Measurements from ENCODE around the gene TNFAIP8L1.
"Not testable (repeated sequence)": the region's sequence is repeated elsewhere in the genome, so short reads cannot be mapped to it uniquely, and the experiment has no call there.

Gene TNFAIP8L1

DNA sequence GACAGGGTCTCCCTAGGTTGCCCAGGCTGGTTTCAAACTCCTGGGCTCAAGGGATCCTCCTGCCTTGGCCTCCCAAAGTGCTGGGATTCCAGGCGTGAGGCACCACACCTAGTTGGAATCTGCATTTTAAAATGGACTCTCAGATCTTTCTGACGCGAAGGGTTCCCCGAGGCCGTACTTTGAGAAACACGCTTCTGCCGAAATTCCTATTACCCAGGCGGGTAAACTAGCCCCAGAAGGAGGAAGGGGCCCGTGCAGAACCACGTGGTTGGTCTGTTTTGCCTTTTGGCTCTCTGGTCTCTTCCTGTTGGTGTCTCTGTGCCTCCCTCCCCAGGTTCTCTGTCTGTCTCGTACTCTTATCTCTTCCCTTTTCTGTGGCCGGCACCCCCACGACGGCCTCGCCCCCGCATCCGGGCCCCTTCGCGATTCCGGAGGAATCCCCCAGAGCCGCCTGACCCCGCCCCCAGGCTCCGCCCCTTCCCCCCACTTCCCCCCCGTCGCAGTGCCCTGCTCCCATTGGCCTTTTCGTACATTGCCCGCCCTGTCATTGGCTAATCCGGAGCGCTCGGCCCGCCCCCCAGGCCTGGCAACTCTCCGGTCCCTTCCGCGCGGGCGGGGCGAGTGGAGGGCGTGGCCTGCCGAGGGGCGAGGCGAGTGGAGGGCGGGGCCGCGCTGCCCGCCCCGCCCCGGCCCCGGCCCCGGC is at the start of gene TNFAIP8L1:
Gene TNFAIP8L1, plus strand, starts transcription at position 689 of the 703 bp plus-strand sequence. CDS start 12,354 bp downstream, outside the sequence.
- H3K4me3 ChIP-seq (ENCODE audit: low read depth in 1 of 2, low read length in 2 of 2), result peak within 1 kb of the TSS; percentile 79 to 83
- H3K27me3 ChIP-seq (ENCODE audit: low read depth, low read length), result peaks cover 3% of the 10 kb centered on the region
- H3K9me3 ChIP-seq (ENCODE audit: control insufficient read depth in 1 of 2, low read length in 2 of 2), result no peaks in the 10 kb centered on the region
- H3K4me1 ChIP-seq (ENCODE audit: control insufficient read depth in 1 of 2, insufficient read depth in 2 of 2, low read length in 2 of 2), result peaks cover 4 to 37% of the 10 kb centered on the region in 2 donors
- peak within 1 kb of the TSS; percentile 80 for H3K27ac ChIP-seq (ENCODE audit: low read length)
- no peaks in the 10 kb centered on the region for H3K36me3 ChIP-seq (ENCODE audit: control insufficient read depth in 1 of 2, insufficient read depth in 2 of 2, low read length in 2 of 2)

DNA sequence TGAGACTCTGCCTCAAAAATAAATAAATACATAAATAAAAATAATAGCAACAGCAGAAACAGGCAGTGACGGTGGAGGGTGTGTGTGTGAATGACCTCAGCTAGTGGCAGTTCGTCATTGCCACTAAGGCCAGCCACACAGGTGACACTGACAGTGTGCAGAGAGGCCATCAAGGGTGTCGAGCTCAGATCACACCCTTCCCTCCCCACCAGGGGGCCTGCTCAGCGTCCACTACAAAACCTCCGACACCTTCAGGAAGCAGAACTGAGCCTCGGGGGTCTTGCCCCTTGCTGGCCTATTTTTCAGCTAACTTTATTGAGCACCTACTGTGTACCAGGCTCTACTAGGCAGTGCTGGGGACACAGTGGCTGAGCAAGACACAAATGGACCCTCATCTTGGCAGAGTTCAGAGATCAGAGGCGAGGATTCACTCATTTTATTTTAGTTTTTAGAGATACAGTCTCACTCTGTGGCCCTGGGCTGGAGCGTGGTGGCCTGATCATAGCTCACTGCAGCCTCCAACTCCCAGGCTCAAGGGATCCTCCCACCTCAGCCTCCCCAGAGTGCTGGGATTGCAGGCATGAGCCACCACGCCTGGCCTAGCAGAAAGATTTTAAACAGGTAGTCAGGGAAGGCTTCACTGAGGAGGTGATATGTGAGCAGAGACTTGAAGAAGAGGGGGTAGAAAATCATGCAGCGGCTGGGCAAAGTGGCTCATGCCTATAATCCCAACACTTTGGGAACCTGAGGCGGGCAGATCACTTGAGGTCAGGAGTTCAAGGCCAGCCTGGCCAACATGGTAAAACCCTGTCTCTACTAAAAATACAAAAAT is 49.5 kb upstream of the TNFAIP8L1 start:
- Histone ChIP-seq H3K4me1 (ENCODE audit: control insufficient read depth in 1 of 2, insufficient read depth in 2 of 2, low read length in 2 of 2) (peaks cover 0 to 3% of the 10 kb centered on the region in 2 donors), H3K4me3 (ENCODE audit: low read depth in 1 of 2, low read length in 2 of 2) (no peak overlapping the region), H3K9me3 (ENCODE audit: control insufficient read depth in 1 of 2, low read length in 2 of 2) (no peaks in the 10 kb centered on the region), H3K27ac (ENCODE audit: low read length) (no peak overlapping the region), H3K27me3 (ENCODE audit: low read depth, low read length) (peaks cover 19% of the 10 kb centered on the region), H3K36me3 (ENCODE audit: control insufficient read depth in 1 of 2, insufficient read depth in 2 of 2, low read length in 2 of 2) (no peaks in the 10 kb centered on the region)

DNA sequence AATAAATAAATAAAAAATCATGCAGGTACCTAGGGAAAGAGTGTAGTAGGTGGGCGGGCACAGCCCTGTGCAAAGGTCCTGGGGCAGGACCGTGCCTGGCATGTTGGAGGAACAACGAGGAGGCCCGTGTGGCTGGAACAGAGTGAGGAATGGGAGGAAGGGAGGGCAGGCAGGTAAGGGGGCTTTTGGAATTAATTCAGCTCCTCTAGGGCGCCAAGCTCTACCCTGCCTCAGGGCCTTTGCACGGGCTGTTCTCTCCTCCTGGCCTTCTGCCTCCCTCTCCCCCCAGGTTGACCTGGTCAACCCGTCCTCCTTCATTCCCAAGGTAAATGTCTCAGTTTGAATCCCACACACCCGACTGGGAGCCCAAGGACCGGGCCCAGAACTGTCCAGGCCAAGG is 48.8 kb upstream of the TNFAIP8L1 start:
- Histone ChIP-seq H3K4me1 (ENCODE audit: control insufficient read depth in 1 of 2, insufficient read depth in 2 of 2, low read length in 2 of 2) (no peaks in the 10 kb centered on the region), H3K4me3 (ENCODE audit: low read depth in 1 of 2, low read length in 2 of 2) (no peak overlapping the region), H3K9me3 (ENCODE audit: control insufficient read depth in 1 of 2, low read length in 2 of 2) (no peaks in the 10 kb centered on the region), H3K27me3 (ENCODE audit: low read depth, low read length) (peaks cover 12% of the 10 kb centered on the region), H3K36me3 (ENCODE audit: control insufficient read depth in 1 of 2, insufficient read depth in 2 of 2, low read length in 2 of 2) (no peaks in the 10 kb centered on the region), H3K27ac (ENCODE audit: low read length) (no peak overlapping the region)

DNA sequence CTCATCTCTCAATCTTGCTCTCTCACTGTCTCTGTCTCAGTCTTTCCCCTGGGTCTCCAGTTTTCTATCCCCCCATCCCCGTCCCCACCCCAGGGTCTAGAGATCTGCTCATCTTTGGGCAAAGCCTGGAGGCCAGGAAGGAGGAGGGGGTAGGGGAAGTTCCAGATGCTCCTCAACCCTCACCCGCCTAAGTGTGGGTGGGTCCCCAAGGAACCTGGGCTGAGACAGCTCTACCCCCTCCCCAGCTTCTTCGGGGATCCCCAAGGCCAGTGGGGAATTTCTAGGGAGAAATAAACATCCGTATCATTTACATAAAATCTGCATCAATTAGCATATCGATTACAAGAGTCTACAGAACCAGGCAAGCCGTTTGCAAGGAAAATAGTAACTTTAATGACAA is 48.0 kb upstream of the TNFAIP8L1 start:
- Histone ChIP-seq H3K27me3 (ENCODE audit: low read depth, low read length) (peaks cover 7% of the 10 kb centered on the region), H3K4me1 (ENCODE audit: control insufficient read depth in 1 of 2, insufficient read depth in 2 of 2, low read length in 2 of 2) (no peaks in the 10 kb centered on the region), H3K4me3 (ENCODE audit: low read depth in 1 of 2, low read length in 2 of 2) (no peak overlapping the region), H3K27ac (ENCODE audit: low read length) (no peak overlapping the region), H3K9me3 (ENCODE audit: control insufficient read depth in 1 of 2, low read length in 2 of 2) (no peaks in the 10 kb centered on the region), H3K36me3 (ENCODE audit: control insufficient read depth in 1 of 2, insufficient read depth in 2 of 2, low read length in 2 of 2) (no peaks in the 10 kb centered on the region)

DNA sequence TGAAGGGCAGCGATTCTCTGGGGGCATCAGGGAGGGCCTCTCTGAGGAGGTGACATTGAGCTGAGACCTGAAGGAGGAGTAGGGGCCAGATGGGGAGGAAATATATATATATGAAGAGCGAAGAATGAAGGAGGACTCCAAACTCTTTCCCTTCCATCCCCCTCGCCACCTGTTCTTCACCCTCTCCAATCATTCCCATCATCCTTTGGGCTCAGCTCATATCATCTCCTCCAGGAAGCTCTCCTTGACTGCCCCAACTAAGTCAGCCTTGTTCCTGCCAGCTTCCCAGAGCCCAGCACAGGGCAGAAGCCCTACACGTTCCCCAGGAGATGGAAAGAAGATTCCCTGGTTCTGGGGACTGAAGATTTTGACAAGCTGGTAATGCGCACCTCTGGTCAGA is 46.9 kb upstream of the TNFAIP8L1 start:
- H3K4me1 ChIP-seq (ENCODE audit: control insufficient read depth in 1 of 2, insufficient read depth in 2 of 2, low read length in 2 of 2), result peaks cover 0 to 3% of the 10 kb centered on the region in 2 donors
- no peaks in the 10 kb centered on the region for H3K36me3 ChIP-seq (ENCODE audit: control insufficient read depth in 1 of 2, insufficient read depth in 2 of 2, low read length in 2 of 2)
- no peak overlapping the region for H3K4me3 ChIP-seq (ENCODE audit: low read depth in 1 of 2, low read length in 2 of 2)
- H3K27me3 ChIP-seq (ENCODE audit: low read depth, low read length), result peaks cover 8% of the 10 kb centered on the region
- H3K9me3 ChIP-seq (ENCODE audit: control insufficient read depth in 1 of 2, low read length in 2 of 2), result no peaks in the 10 kb centered on the region
- no peak overlapping the region for H3K27ac ChIP-seq (ENCODE audit: low read length)

DNA sequence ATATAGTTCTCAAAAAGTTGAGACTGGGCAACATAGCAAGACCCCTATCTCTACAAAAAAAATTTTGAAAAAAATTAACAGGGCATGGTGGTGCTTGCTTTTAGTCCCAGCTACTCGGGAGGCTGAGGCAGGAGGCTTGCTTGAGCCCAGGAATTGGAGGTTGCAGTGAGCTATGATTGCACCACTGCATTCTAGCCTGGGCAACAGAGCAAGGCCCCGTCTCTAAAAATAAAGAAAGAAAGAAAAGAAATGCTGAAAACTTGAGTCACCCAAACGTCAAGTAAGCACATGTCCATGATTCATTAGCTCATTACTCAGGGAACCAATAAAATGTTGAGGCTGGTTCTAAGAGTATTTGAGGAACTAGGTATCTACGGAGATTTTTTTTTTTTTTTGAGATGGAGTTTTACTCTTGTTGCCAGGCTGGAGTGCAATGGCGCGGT is 45.9 kb upstream of the TNFAIP8L1 start:
- no peak overlapping the region for H3K27ac ChIP-seq (ENCODE audit: low read length)
- H3K4me3 ChIP-seq (ENCODE audit: low read depth in 1 of 2, low read length in 2 of 2), result no peak overlapping the region
- no peaks in the 10 kb centered on the region for H3K36me3 ChIP-seq (ENCODE audit: control insufficient read depth in 1 of 2, insufficient read depth in 2 of 2, low read length in 2 of 2)
- H3K9me3 ChIP-seq (ENCODE audit: control insufficient read depth in 1 of 2, low read length in 2 of 2), result no peaks in the 10 kb centered on the region
- peaks cover 0 to 10% of the 10 kb centered on the region in 2 donors for H3K4me1 ChIP-seq (ENCODE audit: control insufficient read depth in 1 of 2, insufficient read depth in 2 of 2, low read length in 2 of 2)
- H3K27me3 ChIP-seq (ENCODE audit: low read depth, low read length), result peaks cover 11% of the 10 kb centered on the region

DNA sequence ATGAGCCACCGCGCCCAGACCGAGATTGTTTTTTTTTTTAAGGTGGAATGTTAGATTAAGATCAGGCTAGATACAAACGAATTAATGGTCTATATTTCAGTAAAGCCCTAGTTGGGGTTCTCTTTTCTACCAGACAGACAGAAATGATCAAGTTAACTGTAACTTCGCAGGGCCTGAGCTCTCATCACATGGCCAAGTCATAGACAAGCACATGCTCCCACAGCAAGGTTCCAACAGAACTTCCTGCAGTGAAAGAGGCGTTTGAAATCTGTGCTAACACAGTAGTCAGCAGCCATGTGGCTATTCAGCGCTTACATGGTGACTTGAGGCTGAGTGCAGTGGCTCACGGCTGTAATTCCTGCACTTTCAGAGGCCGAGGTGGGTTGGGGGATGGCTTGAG is 45.1 kb upstream of the TNFAIP8L1 start:
- Histone ChIP-seq H3K36me3 (ENCODE audit: control insufficient read depth in 1 of 2, insufficient read depth in 2 of 2, low read length in 2 of 2) (no peaks in the 10 kb centered on the region), H3K4me3 (ENCODE audit: low read depth in 1 of 2, low read length in 2 of 2) (no peak overlapping the region), H3K4me1 (ENCODE audit: control insufficient read depth in 1 of 2, insufficient read depth in 2 of 2, low read length in 2 of 2) (peaks cover 0 to 12% of the 10 kb centered on the region in 2 donors), H3K27me3 (ENCODE audit: low read depth, low read length) (peaks cover 19% of the 10 kb centered on the region), H3K9me3 (ENCODE audit: control insufficient read depth in 1 of 2, low read length in 2 of 2) (no peaks in the 10 kb centered on the region), H3K27ac (ENCODE audit: low read length) (no peak overlapping the region)

DNA sequence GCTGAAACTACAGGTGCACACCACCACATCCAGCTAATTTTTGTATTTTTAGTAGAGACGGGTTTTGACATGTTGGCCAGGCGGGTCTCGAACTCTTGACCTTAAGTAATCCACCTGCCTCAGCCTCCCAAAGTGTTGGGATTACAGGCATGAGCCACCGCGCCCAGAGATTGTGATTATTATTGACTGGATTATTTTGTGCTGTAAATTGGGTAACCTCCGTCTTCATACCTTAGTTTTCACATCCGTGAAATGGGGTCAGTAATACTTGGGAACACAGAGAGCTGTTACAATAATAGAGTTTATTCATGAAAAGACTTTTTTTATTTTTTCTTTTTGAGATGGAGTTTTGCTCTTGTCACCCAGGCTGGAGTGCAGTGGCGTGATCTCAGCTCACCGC is 44.2 kb upstream of the TNFAIP8L1 start:
- not testable (repeated sequence) for H3K4me3 ChIP-seq (ENCODE audit: low read depth in 1 of 2, low read length in 2 of 2); H3K36me3 ChIP-seq (ENCODE audit: control insufficient read depth in 1 of 2, insufficient read depth in 2 of 2, low read length in 2 of 2); H3K9me3 ChIP-seq (ENCODE audit: control insufficient read depth in 1 of 2, low read length in 2 of 2); H3K27ac ChIP-seq (ENCODE audit: low read length)
- H3K27me3 ChIP-seq (ENCODE audit: low read depth, low read length), result peaks cover 25% of the 10 kb centered on the region
- peaks cover 0 to 12% of the 10 kb centered on the region in 2 donors for H3K4me1 ChIP-seq (ENCODE audit: control insufficient read depth in 1 of 2, insufficient read depth in 2 of 2, low read length in 2 of 2)

DNA sequence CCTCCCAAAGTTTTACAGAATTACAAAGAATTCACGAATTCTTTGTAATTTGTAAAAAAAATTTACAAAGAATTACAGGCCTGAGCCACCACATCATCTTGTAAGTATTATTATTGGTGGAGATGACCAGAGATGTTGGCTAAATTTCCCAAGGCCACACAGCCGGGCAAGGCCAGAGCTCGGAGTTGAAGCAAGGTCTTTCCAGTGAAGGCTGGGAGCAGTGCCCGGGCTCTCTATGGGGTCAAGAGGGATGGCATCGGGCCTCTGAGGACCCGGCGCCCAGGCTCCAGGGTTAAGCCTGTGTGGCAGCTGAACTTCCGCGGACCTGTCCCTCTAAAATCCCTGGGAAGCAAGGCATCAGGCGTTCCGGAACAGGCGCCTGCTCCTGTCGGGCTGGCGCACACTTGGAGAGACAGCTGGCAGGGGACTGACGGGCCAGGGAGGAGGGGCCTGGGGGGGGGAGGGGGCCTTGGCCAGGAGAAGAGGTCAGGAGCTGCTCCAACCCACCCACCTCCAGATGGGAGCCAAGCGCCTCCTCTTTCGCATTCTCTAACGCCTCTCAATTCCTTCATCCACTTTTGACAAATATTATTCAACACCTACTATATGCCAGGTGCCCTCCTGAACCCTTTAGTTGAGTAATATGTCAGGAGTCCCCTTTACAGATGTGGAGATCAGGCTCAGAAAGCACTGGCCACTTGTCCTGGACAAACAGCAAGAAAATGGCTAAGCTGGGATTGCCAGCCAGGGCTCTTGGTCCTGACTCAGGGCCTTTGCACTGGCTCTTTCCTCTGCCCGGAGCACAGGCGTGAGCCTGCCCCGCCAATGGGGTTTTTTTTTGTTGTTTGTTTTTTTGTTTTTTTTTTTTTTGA is 43.0 kb upstream of the TNFAIP8L1 start:
- no peak overlapping the region for H3K27ac ChIP-seq (ENCODE audit: low read length)
- peaks cover 21% of the 10 kb centered on the region for H3K27me3 ChIP-seq (ENCODE audit: low read depth, low read length)
- no peak overlapping the region for H3K4me3 ChIP-seq (ENCODE audit: low read depth in 1 of 2, low read length in 2 of 2)
- peaks cover 0 to 12% of the 10 kb centered on the region in 2 donors for H3K4me1 ChIP-seq (ENCODE audit: control insufficient read depth in 1 of 2, insufficient read depth in 2 of 2, low read length in 2 of 2)
- no peaks in the 10 kb centered on the region for H3K36me3 ChIP-seq (ENCODE audit: control insufficient read depth in 1 of 2, insufficient read depth in 2 of 2, low read length in 2 of 2)
- H3K9me3 ChIP-seq (ENCODE audit: control insufficient read depth in 1 of 2, low read length in 2 of 2), result no peaks in the 10 kb centered on the region

DNA sequence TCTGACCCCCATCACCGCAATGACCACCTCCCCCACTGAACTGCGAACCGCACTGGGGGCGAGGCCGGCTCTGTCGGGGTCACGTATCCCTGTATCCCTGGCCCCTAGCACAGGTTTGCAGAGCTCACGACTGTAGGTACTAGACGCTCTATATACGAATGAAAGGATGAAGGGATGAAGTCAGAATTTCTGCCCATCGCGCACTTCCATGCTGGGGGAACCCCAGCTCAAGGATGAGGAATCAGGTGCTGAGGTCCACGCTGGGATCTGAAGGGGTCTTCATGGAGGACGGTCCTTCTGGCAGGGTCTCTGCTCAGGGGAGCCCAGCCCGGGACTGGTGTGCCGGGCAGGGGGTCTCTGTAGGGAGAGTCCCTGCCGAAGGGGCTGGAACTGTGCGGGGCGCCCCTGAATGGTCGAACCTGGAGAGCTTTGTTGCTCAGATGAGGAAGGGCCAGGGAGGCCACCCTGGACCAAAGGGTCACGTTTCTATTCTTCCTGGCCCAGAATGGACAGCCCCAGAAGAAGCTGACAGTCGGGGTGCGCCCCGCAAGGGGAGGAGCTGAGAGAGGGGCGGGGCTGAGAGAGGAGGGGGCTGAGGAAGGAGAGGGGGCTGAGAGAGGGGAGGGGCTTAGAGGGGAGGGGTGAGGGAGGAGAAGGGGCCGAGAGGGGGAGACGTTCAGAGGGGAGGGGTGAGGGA is 41.9 kb upstream of the TNFAIP8L1 start:
- Histone ChIP-seq H3K4me3 (ENCODE audit: low read depth in 1 of 2, low read length in 2 of 2) (no peak overlapping the region), H3K4me1 (ENCODE audit: control insufficient read depth in 1 of 2, insufficient read depth in 2 of 2, low read length in 2 of 2) (peaks cover 0 to 12% of the 10 kb centered on the region in 2 donors), H3K9me3 (ENCODE audit: control insufficient read depth in 1 of 2, low read length in 2 of 2) (no peaks in the 10 kb centered on the region), H3K27ac (ENCODE audit: low read length) (no peak overlapping the region), H3K27me3 (ENCODE audit: low read depth, low read length) (peaks cover 25% of the 10 kb centered on the region), H3K36me3 (ENCODE audit: control insufficient read depth in 1 of 2, insufficient read depth in 2 of 2, low read length in 2 of 2) (no peaks in the 10 kb centered on the region)
